GM18858 (cell line): ENCODE data around the gene MRPS34.

Experiments
- ATAC-seq: cut with Tn5 transposase; IDR thresholded peaks from one replicate; pipeline ENCODE4 v1.9.1; 2021; ENCODE audit not compliant: unreplicated experiment

MRPS34 gene

DNA sequence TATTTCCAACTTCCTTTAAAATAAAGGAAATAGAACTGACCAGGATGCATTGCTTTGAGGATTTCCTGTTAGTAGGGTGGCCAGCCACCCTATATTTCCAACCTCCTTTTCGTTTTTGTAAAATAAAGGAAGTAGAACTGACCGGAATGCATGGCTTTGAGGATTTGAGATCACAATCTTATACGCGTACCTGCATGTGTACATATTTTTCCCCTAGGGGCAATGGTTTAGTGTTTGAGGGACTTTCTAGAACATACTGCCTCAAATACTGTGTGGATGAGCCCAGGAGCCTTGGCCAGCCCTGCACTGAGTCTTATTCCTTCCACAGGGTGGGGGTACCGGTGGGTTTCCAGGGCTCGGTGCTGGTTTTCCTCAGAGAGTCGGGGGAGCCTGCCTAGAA, 41.3 kb downstream of the MRPS34 start:
- no peak for ATAC-seq

DNA sequence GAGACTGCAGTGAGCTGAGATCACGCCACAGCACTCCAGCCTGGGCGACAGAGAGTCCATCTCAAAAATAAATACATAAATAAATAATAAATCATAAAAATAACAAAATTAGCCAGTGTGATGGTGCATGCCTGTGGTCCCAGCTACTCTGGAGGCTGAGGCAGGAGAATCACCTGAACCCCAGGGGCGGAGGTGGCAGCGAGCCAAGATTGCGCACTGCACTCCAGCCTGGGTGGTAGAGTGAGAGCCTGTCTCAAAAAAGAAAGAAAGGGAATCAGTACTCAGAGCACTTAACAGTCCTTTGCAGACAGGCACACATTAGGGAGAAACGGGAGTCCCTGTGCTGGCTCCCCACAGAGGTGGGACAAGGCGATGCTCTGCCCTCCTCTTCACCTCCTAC, 41.9 kb downstream of the MRPS34 start:
- ATAC-seq: no peak

DNA sequence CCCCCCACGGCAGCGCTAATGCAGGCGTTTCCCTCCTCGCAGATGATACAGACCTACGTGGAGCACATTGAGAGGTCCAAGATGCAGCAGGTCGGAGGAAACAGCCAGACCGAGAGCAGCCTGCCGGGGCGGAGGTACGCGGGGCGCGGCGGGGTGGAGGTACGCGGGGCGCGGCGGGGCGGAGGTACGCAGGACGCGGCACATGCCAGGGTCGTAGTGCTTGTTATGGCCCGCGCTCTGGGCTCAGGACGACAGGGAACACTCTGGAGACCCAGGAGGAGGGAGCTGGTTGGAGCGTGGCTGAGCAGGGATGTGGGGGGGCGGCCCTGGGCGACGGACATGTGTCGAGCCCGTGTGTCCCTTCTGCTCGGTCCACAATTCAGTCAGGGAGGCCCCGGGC, 43.5 kb downstream of the MRPS34 start:
- no peak for ATAC-seq

DNA sequence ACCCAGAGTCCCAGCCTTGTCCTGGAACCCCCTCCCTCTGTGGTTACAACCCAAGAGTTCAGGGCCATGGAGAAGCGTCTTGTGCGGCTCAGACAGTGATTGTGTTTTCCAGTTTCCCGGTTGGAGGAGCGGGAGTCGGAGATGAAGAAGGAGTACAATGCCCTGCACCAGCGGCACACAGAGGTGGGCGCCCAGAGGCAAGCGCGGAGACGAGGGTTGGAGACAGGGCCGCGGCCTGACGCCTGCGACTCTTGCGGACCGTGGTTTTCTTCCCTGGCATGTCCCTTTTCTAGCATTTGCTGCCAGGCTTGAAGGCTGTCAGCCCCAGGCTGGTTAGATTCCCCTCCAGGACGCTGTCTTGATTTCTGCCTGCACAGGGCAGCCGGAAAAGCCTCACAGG, 43.9 kb downstream of the MRPS34 start:
- ATAC-seq: no peak

DNA sequence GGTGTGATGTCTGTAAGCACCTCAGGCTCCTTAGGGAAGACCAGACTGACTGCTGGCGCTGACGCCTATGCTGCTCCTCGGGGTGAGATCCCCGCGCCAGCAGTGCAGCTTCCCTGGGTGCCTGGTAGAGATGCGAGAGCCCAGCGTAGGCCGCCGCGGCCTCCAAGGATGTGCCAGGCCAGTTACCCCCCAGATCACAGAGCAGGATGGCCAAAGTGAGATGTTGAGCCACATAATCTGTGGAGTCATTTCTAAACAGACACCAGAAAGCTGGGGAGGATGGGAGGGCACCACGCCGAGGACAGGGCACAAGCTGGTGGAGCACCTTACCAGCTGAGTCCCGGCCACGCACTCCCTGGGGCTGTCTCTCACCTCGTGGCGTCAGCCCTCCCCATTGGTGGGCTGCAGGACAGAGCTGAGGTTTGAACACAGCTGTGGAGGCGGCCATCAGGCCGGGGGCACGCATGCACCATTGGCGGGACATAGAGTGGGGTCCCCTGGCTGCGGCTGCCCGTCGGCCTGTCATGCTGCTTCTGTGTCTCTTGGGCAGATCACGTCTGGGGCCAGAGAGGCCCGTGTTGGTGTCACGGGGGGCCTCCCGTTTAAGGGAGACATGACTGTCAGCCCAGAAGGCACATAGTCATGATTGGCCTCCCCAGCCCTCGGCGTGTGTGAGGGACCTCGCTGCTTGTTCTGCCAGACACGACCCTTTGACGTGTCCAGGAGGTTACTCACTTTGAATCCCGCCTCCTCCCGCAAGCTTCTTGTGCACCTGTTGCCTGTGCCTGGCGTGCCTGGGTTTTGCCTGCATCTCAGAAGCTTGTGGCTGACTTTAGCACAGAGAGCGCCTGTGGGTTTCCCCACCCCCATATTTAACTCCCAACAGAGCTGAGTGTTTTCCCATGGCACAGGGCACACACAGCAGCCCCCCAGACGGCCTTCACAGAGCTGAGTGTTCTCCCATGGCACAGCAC, 45.0 kb downstream of the MRPS34 start:
- no peak for ATAC-seq

DNA sequence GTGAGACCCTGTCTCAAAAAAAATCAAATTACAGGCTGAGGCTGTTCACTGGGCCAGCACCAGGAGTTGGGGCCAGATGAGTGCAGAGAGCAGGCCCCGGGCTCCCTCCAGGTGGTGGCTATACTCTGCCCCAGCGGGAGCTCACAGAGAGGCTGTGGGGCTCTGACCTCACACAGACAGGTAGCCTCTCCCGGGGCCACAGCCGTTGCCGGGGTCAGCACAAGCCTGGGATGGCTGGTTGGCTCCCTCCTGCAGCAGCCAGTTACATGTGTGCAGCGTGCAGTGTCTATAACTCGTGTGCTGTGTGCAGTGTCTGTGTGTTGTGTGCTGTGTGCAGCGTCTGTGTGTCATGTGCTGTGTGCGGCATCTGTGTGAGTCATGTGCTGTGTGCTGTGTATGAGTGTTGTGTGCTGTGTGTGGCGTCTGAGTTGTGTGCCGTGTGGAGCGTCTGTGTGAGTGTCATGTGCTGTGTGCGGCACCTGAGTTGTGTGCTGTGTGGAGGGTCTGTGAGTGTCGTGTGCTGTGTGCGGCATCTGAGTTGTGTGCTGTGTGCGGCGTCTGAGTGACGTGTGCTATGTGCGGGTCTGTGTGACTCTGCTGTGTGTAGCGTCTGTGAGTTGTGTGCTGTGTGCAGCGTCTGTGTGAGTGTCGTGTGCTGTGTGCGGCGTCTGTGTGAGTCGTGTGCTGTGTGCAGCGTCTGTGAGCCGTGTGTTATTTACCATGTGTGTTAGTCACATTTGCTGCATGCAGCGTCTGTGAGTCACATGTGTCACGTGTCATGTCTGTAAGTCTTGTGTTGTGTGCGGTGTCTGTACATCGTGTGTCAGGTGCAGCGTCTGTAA, 46.1 kb downstream of the MRPS34 start:
- ATAC-seq: no peak

DNA sequence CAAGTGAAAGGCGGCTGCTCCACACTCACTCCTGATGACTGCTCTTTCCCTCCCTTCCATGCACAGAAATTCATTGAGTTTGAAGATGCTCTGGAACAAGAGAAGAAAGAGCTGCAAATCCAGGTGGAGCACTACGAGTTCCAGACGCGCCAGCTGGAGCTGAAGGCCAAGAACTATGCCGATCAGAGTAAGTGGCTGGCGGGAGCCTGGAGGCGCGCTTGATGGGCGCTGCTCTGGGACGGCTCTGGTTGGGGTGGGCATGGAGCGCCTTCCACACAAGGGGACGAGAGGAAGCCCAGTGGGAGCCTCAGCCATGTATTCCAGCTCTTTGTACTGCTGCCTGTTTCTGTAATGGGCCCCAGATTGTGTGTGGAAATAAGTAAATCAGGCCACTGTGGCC, 48.4 kb downstream of the MRPS34 start:
- no peak for ATAC-seq

DNA sequence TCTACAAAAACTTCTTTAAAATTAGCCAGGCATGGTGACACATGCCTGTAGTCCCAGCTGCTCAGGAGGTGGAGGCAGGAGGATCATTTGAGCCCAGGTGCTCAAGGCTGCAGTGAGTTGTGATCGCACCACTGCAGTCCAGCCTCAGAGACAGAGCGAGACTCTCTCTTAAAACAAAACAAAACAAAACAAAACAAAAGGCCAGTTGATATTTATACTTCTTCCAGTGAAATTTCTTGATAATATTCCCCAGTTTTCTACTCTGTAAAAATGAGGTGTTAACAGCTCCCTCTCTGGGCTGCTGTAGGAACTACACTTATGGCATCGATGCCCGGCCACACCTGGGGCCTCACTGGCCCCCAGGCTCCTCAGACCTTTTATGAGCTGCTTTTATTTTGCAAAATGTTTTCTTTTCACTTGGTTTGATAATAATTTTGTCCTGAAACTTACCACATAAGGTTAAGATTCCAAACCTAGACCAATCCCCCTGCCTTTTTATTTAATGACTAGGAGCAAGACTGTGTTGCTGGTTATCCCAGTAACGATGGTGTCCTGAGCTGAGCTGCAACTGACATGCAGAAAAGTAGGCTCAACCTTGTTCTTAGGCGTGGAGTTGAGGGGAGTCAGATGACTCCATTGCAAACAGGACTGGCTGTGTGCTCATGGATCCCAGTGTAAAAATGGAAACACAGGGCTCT, 49.3 kb downstream of the MRPS34 start:
- ATAC-seq: no peak
